ENCODE measurements around the gene TMEM255A.
A peak's percentile ranks its signal among the peaks of the same experiment; 100 is the strongest.

The TMEM255A gene

GRCh38 chrX:120306630-120307029 lies 4.6 kb downstream of the TMEM255A start:
- no peak for DNase-seq

DNA sequence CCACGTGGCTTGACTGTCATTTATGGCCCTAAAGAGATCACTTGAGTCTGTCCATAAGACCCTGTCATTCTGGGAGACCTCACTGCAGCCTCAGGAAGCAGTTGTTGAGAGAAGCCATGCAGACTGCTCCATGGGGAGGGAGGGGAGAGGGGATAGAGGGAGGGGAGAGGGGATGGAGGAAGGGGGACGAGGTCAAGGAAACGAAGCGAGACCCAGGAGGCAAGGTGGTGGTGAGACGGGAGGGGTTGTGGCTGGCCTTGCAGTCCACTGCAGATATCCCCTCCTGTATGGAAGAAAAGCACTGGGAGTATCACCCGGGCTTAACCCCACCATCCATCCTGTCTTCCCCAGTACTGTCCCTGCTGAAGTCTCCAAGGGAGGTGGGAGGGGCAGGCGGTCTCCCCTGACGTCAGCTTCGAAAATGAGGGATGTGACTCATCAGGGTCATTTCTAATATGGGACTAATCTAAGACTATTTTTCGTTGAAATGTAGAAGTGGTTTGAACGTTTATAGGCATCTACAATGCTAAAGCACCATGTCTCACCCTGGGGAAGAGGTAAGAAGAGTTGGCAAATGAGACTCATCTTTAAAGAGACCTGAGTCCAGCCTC lies 5.6 kb downstream of the TMEM255A start:
- DNase-seq = peak; percentile 58 to 68 (median 67)

DNA sequence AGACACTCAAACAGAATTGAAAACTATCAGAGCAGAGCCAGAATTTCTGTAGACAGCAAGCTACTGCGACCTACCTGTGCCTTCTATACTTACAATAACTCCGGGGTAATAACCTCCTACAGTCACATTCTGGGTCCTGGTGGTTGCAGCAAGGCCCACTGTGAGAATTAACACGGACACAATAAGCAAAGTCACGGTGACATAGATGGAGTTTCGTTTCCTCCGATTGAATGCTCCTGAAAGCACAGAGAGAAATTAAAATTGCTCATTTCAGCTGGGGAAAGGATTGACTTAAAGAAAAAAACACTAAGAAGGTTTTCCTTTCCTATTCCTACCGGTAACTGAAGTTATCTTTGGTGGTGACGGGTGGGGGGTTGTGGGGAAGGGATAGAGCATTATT lies 7.0 kb downstream of the TMEM255A start:
- peak; percentile 41 to 68 (median 48) for DNase-seq

DNA sequence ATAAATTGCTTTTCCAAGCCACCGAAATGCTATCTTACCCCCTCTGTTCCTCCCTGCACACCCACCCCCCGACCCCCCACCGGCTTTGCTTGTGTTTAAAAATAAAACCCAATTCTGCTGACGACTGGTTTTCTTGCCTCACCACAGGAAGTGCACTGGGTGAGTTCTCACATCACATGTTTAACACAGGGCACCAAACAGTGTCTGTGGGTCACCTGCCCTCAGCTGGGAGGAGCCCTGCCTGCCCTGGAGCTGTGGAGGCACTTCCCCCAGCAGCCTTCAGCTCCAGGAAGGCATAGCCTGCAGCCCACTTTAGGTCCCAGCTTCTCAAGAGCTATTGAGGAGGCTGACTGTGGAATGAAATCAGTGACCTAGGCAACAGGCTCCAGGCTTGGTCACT lies 8.8 kb downstream of the TMEM255A start:
- DNase-seq = peak in 1 of 3 donors; percentile 50

DNA sequence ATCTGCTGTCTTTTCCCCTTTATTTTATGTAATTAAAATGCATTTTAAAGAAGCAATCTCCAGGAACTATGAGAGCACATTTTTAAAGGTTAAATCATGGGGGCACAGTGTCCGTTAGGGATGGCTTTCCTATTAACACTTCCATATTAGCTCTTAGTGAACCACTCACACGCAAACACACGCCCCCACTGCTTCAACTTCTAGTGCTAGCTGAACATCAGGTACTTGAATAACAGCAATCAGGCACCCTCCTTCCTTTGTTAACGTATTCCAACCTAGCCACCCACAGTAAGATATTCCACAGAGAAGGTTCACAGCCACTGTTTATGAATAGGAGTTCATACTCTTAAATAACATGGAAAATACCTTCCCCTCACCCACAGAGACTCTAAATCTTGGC lies 9.3 kb downstream of the TMEM255A start:
- no peak for DNase-seq

GRCh38 chrX:120301497-120301896 lies 9.8 kb downstream of the TMEM255A start:
- no peak for DNase-seq

DNA sequence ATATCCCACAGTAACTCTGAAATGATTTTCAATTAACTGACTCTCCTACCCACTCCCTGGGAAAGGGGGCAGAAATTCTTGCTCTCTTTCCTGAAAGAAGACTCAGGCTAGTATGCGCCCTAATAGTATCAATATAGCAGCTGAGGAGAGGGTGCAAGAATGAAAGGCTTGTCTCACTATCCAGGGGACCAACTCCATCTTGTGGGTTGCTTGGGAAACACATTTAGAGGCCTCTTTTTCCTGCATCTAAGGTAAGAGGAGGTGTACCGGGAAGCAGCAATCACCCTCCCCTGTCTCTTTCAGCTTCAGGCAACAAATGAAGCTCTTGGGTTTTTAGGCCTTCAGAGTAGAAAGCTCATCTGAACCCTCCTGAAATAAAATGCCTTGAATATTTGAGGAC lies 11.3 kb downstream of the TMEM255A start:
- no peak for DNase-seq

GRCh38 chrX:120297923-120298322 lies 13.3 kb downstream of the TMEM255A start:
- no peak for DNase-seq

- no peak for DNase-seq
Observed at GRCh38 chrX:120294651-120295050, 16.6 kb downstream of the TMEM255A start.

DNA sequence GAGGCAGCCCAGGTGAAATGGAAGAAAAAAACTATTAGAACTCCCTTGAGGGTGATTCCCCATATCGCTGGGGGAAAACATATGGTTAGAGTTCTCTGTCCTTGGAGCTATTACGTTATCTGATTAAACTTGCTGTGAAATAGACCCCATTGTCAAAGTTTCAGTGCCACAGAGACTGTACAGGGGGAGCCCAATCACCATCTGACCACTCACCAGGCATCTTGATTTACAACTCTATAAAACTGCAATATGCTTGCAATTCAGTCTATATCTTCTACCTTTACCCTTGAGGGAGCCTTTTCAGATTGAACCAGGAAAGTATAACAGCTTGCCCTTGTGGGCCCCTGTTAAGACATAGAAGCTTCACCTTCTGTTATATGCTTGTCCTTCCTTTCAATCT lies 18.2 kb downstream of the TMEM255A start:
- no peak for DNase-seq

GRCh38 chrX:120291211-120291610 lies 20.1 kb downstream of the TMEM255A start:
- no peak for DNase-seq

- DNase-seq = no peak
Observed at GRCh38 chrX:120290107-120290506, 21.2 kb downstream of the TMEM255A start.

- DNase-seq = no peak
Observed at GRCh38 chrX:120287513-120288112, 23.6 kb downstream of the TMEM255A start.

DNA sequence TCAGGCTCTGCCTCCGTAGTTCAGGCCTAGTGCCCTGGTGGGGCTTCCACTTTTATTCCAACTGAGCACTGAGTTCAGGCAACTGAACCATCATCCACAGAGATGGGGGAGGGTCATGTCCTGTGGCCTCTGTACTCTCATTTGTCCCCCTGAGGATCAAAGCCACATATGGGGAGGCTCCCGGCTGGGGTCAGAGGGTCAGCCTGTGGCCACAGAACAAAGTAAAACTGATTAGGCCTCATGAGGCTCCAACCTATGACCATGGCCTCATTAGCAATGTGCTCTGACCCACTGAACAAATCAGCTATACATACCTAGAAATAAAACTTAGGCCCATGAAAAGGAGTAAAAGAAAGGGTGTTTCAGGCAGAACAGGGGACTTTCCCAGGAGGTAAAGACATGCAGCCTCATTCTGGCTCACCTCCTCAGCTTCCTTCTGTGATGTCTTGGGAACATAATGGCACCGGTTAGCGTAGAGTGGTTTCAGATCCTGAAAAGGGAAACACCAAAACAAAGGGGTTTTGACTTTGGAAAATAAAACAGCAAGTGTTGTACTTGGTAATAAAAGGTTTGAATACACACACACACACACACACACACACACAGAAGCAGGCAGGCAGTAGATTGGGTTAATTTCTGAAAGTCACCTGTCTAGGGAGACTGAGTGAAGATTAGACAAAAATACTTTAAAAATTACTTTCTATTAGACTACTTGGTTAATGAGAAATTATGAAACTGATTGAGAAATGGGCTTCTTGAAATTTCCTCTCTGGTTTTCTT lies 24.3 kb downstream of the TMEM255A start:
- no peak for DNase-seq

- DNase-seq = no peak
Observed at GRCh38 chrX:120282697-120283096, 28.6 kb downstream of the TMEM255A start.

- DNase-seq = no peak
Observed at GRCh38 chrX:120281761-120282160, 29.5 kb downstream of the TMEM255A start.

- DNase-seq = no peak
Observed at GRCh38 chrX:120281021-120281624, 30.1 kb downstream of the TMEM255A start.

GRCh38 chrX:120274958-120275357 lies 36.3 kb downstream of the TMEM255A start:
- DNase-seq = no peak

DNA sequence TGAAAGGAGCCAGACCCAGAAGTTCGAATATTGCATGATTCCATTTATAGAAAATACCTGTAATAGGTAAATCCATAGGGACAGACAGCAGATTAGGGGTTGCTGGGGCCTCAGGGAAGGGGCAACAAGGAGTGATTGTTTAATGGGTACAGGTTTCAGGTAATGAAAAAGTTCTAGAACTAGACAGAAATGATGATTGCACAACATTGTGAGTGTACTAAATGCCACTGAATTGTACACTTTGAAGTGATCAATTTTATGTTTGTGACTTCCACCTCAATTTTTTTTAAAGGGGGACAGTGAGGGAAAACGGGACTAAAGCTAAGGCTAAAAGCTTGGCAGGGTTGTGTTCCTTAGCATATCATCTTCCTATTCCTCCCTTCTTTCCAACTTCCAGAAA lies 37.1 kb downstream of the TMEM255A start:
- DNase-seq = no peak

DNA sequence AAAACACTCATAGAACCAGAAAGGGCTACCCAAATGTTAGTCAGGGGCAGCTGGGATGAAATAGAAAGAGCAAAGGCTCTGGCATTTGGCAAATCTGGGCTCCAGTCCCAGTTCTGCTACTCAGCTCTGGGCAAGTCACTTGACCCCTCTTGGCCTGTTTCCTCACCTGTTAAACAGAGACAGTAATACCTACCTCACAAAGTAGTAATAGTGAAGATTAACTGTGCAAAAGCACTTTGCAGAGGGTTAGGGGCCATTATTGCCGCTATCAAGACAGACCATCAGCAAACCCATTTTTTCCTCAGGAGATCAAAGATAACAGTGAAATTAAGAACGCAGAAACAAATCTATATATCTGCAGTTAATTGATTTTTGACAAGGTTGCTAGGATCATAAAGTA lies 40.0 kb downstream of the TMEM255A start:
- no peak for DNase-seq

DNA sequence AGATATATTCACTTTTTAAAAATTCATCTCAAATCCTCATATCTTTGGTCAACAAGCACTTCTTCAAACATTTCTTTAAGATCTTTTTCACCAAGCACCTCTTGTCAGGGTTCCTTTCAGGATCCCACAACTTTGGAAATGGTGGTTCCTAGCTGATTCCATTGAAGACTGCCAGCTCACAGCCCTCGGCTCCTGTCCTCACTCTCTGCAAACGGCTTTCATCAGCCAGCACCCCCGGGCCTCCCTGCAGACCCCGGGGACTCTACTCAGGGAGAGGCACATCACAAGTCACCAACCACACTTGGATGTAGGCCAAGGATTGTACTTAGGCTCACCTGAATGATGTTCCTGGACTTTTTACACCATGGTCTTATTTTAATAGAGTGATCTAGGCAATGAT lies 40.7 kb downstream of the TMEM255A start:
- DNase-seq = no peak

DNA sequence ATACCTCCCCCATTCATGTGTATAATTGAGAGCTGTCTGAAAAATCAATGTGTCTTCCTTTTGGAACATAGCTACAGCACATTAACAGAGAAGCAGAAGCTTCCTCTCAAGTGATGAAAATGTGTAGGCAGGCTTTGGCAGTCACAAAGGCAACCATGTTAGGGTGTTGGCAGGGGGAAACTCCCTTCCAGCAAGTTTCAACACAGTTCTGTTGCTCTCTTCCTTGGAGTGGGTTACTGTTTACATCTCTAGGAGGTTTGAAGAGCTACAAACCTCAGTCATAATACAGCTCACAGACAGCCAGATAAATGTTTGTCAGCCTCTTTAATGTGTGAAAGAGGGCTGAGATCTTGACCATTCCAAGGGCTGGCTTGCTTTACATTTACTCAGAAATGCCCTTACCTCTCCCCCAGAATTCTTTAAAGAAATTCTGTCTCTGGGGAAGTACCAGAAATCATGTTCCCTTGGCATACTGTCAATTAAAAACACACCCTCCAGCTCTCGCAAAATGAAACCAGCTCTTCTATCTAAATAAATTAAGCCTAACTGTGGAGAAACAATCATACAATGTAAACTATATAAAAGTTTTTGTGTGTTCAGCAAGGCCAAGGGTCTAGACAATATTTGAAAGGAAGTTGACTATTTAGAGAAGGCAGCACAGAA lies 41.8 kb downstream of the TMEM255A start:
- DNase-seq = peak; percentile 67 to 79 (median 75)

GRCh38 chrX:120264341-120264740 lies 46.9 kb downstream of the TMEM255A start:
- DNase-seq = peak; percentile 31 to 65 (median 46)
